ENCODE data around the gene RAB5A.
"Not testable (repeated sequence)": the region's sequence is repeated elsewhere in the genome, so short reads cannot be mapped to it uniquely, and the experiment has no call there.

Gene RAB5A

GRCh38 chr3:19967812-19968211, 20.9 kb downstream of the RAB5A start:
- no peak overlapping the region for H3K4me3 ChIP-seq (ENCODE audit: low read depth, low read length)
- DNase-seq (ENCODE audit: low read depth): no peak
- TF ChIP-seq MYC (IDR thresholded peaks at IDR 0.05; ENCODE audit: low read depth, low read length) (no peak), CTCF (IDR thresholded peaks at IDR 0.05; ENCODE audit: low read depth, low read length) (no peak), POLR2A (IDR thresholded peaks at IDR 0.05; ENCODE audit: extremely low read depth, insufficient read length) (no peak)
- TF ChIP-seq, protein P1, sequence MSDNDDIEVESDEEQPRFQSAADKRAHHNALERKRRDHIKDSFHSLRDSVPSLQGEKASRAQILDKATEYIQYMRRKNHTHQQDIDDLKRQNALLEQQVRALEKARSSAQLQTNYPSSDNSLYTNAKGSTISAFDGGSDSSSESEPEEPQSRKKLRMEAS (IDR thresholded peaks at IDR 0.05; ENCODE audit: low read depth, low read length): no peak

GRCh38 chr3:19970327-19970726, 23.4 kb downstream of the RAB5A start:
- no peak for DNase-seq (ENCODE audit: low read depth)
- H3K4me3 ChIP-seq (ENCODE audit: low read depth, low read length): no peak overlapping the region
- TF ChIP-seq POLR2A (IDR thresholded peaks at IDR 0.05; ENCODE audit: extremely low read depth, insufficient read length) (no peak), MYC (IDR thresholded peaks at IDR 0.05; ENCODE audit: low read depth, low read length) (no peak), CTCF (IDR thresholded peaks at IDR 0.05; ENCODE audit: low read depth, low read length) (no peak)
- TF ChIP-seq, protein P1 (IDR thresholded peaks at IDR 0.05; ENCODE audit: low read depth, low read length): no peak

DNA sequence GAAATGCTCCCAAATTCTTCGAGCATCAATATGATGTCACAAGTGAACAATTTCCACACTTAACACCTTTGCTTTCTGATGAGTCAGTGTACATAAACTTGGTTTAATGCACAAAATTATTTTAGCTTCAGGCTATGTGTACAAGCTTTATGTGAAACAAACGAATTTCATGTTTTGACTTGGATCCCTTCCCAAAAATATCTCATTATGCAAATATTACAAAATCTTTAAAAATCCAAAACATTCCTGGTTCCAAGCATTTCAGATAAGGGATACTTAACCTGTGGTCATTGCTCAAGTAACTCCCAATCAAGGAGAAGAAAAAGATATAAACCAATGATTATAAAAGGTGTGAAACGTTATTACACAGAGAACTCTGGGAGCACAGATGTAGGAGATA, 25.2 kb downstream of the RAB5A start:
- TF ChIP-seq CTCF (IDR thresholded peaks at IDR 0.05; ENCODE audit: low read depth, low read length): no peak
- TF ChIP-seq MYC (IDR thresholded peaks at IDR 0.05; ENCODE audit: low read depth, low read length): no peak
- TF ChIP-seq POLR2A (IDR thresholded peaks at IDR 0.05; ENCODE audit: extremely low read depth, insufficient read length): no peak
- TF ChIP-seq, protein P1 (IDR thresholded peaks at IDR 0.05; ENCODE audit: low read depth, low read length): no peak
- no peak for DNase-seq (ENCODE audit: low read depth)

GRCh38 chr3:19988904-19989303, 42.0 kb downstream of the RAB5A start:
- not testable (repeated sequence) for DNase-seq (ENCODE audit: low read depth); H3K4me3 ChIP-seq (ENCODE audit: low read depth, low read length)

More for the DNA sequence above, 25.2 kb downstream of the RAB5A start:
- no peak overlapping the region for H3K4me3 ChIP-seq (ENCODE audit: low read depth, low read length)

GRCh38 chr3:19994796-19995195, 47.9 kb downstream of the RAB5A start:
- TF ChIP-seq MYC (IDR thresholded peaks at IDR 0.05; ENCODE audit: low read depth, low read length): no peak
- no peak for TF ChIP-seq CTCF (IDR thresholded peaks at IDR 0.05; ENCODE audit: low read depth, low read length)
- TF ChIP-seq POLR2A (IDR thresholded peaks at IDR 0.05; ENCODE audit: extremely low read depth, insufficient read length): no peak
- TF ChIP-seq, protein P1 (IDR thresholded peaks at IDR 0.05; ENCODE audit: low read depth, low read length): no peak
- no peak overlapping the region for H3K4me3 ChIP-seq (ENCODE audit: low read depth, low read length)
- DNase-seq (ENCODE audit: low read depth): no peak

GRCh38 chr3:19997502-19997901, 50.6 kb downstream of the RAB5A start:
- no peak for DNase-seq (ENCODE audit: low read depth)
- TF ChIP-seq CTCF (IDR thresholded peaks at IDR 0.05; ENCODE audit: low read depth, low read length) (no peak), POLR2A (IDR thresholded peaks at IDR 0.05; ENCODE audit: extremely low read depth, insufficient read length) (no peak), MYC (IDR thresholded peaks at IDR 0.05; ENCODE audit: low read depth, low read length) (no peak)
- TF ChIP-seq, protein P1 (IDR thresholded peaks at IDR 0.05; ENCODE audit: low read depth, low read length): no peak
- no peak overlapping the region for H3K4me3 ChIP-seq (ENCODE audit: low read depth, low read length)

Data from NB4 (cell line).